Measurements from ENCODE around the gene EIF6. TPM values are rescaled to one million over a fixed set of nuclear protein-coding genes. Genes with fewer than 3 reads are reported as not detected.

Gene EIF6
- total RNA-seq, 2 experiments from 2014 or later = 93.0 to 94.7 TPM

DNA sequence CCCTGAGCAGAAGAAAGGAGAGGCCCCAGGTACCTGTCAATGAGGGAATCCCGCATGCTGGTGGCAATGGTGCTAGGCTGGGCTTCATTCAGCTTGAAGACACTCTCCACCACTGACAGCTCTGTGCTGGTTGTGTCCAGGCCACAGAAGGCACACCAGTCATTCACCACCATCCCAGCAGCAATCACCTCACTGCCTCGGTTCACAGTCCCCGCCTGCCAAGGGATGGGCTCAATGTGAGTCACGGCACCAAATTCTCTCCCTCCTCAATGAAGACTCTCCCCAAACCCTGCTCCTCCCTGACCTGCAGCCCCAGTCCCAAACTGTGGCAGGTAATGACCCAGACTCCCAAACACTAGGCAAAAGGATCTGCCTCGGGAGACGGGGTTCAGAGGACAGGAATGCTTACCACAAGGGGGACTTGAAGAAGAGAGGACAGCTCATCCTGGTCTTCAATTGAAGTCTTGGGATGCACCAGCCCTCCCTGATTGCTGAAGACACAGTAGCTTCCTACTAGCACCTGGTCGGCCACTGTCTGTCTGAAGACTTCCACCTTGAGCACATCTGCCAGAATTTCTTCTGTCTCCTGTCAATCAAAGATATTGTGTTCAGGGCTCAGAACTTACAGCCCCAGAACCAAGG, 4.9 kb downstream of the EIF6 start:
- no peak overlapping the region for H3K4me3 Mint-ChIP-seq
- H3K27me3 Mint-ChIP-seq (ENCODE audit: low read depth) = no peaks in the 10 kb centered on the region
- no peak for DNase-seq
- no peaks in the 10 kb centered on the region for H3K9me3 Mint-ChIP-seq
- intact Hi-C loops (cut with micrococcal nuclease) = loop anchor here (5.0 to 10.0 kb wide), 2 partner anchors 322 to 405 kb away; partner anchors contain the start of genes ACSS2, GGT7, GSS and MYH7B
- H3K4me1 Mint-ChIP-seq (ENCODE audit: low read depth) = peaks cover 24% of the 10 kb centered on the region
- H3K27ac Mint-ChIP-seq = peak overlapping the region; percentile 31
- peaks cover 23% of the 10 kb centered on the region for H3K36me3 Mint-ChIP-seq (ENCODE audit: low read depth)
- CTCF ChIA-PET = interaction anchor here (1.1 to 1.5 kb wide), 2 partner anchors 11 to 27 kb away, joined by 3 to 6 read pairs; no protein-coding TSS in a partner anchor

DNA sequence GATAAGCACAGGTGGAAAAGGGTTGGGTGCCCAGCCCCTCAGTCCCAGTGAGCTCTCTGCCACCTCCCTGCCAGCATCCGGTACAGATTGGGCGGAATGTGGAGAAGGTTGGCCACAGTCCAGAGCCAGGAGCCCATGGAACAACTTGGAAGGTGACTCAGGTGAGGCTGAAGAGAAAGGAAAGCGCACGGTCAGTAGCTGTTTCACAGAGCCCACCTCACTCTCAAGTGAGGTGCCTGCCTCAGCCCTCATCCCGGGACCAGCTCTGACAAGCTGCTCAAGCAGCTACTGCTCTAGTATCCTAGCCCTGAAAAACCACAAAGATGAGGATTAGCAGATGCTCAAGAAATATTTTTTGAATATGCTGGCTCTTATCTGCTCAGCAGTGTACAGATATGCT, 5.5 kb downstream of the EIF6 start:
- DNase-seq = no peak
- Mint-ChIP-seq H3K27ac (peak overlapping the region; percentile 78), H3K4me3 (peak overlapping the region; percentile 10), H3K27me3 (ENCODE audit: low read depth) (no peaks in the 10 kb centered on the region), H3K9me3 (no peaks in the 10 kb centered on the region), H3K36me3 (ENCODE audit: low read depth) (peaks cover 23% of the 10 kb centered on the region), H3K4me1 (ENCODE audit: low read depth) (peaks cover 23% of the 10 kb centered on the region)
- CTCF ChIA-PET = interaction anchor here (0.6 to 1.5 kb wide), 3 partner anchors 10 to 489 kb away, joined by 3 to 6 read pairs (median 3); no protein-coding TSS in a partner anchor
- intact Hi-C loops (cut with micrococcal nuclease) = loop anchor here (5.0 to 10.0 kb wide), 2 partner anchors 322 to 404 kb away; partner anchors contain the start of genes ACSS2, GGT7, GSS and MYH7B

GRCh38 chr20:35277531-35278395, 6.8 kb downstream of the EIF6 start, which contains the start of gene MMP24OS:
Gene MMP24OS (minus strand): TSS chr20:35278122. CDS start chr20:35277929, 193 bp downstream.
- Mint-ChIP-seq H3K27me3 (ENCODE audit: low read depth) (no peaks in the 10 kb centered on the region), H3K4me3 (peak within 1 kb of the TSS; percentile 97), H3K27ac (peak within 1 kb of the TSS; percentile 96), H3K9me3 (no peaks in the 10 kb centered on the region), H3K36me3 (ENCODE audit: low read depth) (peaks cover 19% of the 10 kb centered on the region), H3K4me1 (ENCODE audit: low read depth) (peaks cover 16% of the 10 kb centered on the region)
- intact Hi-C loops (cut with micrococcal nuclease) = loop anchor here (1.0 to 10.0 kb wide), 4 partner anchors 185 to 403 kb away; partner anchors contain the start of genes ACSS2, GGT7, GSS and MYH7B
- peak; percentile 87 for DNase-seq
- CTCF ChIA-PET = interaction anchor here (0.6 to 0.7 kb wide), 2 partner anchors 31 to 162 kb away, joined by 3 to 5 read pairs; no protein-coding TSS in a partner anchor

GRCh38 chr20:35277127-35277526, 7.4 kb downstream of the EIF6 start:
- CTCF ChIA-PET = interaction anchor here (0.7 kb wide), 1 partner anchor 26 kb away, joined by 4 read pairs; no protein-coding TSS in a partner anchor
- no peaks in the 10 kb centered on the region for H3K27me3 Mint-ChIP-seq (ENCODE audit: low read depth)
- H3K4me1 Mint-ChIP-seq (ENCODE audit: low read depth) = peaks cover 12% of the 10 kb centered on the region
- H3K27ac Mint-ChIP-seq = peak overlapping the region; percentile 96
- intact Hi-C loops (cut with micrococcal nuclease) = loop anchor here (1.0 to 10.0 kb wide), 4 partner anchors 184 to 402 kb away; partner anchors contain the start of genes ACSS2, GGT7, GSS and MYH7B
- no peaks in the 10 kb centered on the region for H3K9me3 Mint-ChIP-seq
- no peak for DNase-seq
- peak overlapping the region; percentile 97 for H3K4me3 Mint-ChIP-seq
- H3K36me3 Mint-ChIP-seq (ENCODE audit: low read depth) = peaks cover 15% of the 10 kb centered on the region

GRCh38 chr20:35276408-35276807, 8.2 kb downstream of the EIF6 start:
- intact Hi-C loops (cut with micrococcal nuclease) = loop anchor here (2.0 to 10.0 kb wide), 3 partner anchors 184 to 402 kb away; partner anchors contain the start of genes ACSS2, GGT7, GSS and MYH7B
- Mint-ChIP-seq H3K27ac (peak overlapping the region; percentile 4), H3K27me3 (ENCODE audit: low read depth) (no peaks in the 10 kb centered on the region), H3K4me3 (peak overlapping the region; percentile 39), H3K36me3 (ENCODE audit: low read depth) (peaks cover 13% of the 10 kb centered on the region), H3K9me3 (no peaks in the 10 kb centered on the region), H3K4me1 (ENCODE audit: low read depth) (peaks cover 11% of the 10 kb centered on the region)
- CTCF ChIA-PET = interaction anchor here (0.6 to 0.7 kb wide), 2 partner anchors 23 to 27 kb away, joined by 3 to 4 read pairs; no protein-coding TSS in a partner anchor
- no peak for DNase-seq

- intact Hi-C loops (cut with micrococcal nuclease) = loop anchor here (2.0 to 10.0 kb wide), 3 partner anchors 183 to 401 kb away; partner anchors contain the start of genes ACSS2, GGT7, GSS and MYH7B
- H3K27me3 Mint-ChIP-seq (ENCODE audit: low read depth) = no peaks in the 10 kb centered on the region
- no peaks in the 10 kb centered on the region for H3K9me3 Mint-ChIP-seq
- peaks cover 16% of the 10 kb centered on the region for H3K36me3 Mint-ChIP-seq (ENCODE audit: low read depth)
- H3K4me1 Mint-ChIP-seq (ENCODE audit: low read depth) = peaks cover 11% of the 10 kb centered on the region
- peak overlapping the region; percentile 39 for H3K4me3 Mint-ChIP-seq
- DNase-seq = no peak
- CTCF ChIA-PET = interaction anchor here (1.1 to 1.5 kb wide), 2 partner anchors 131 to 172 kb away, joined by 3 to 4 read pairs; no protein-coding TSS in a partner anchor
- H3K27ac Mint-ChIP-seq = no peak overlapping the region
These were observed 8.8 kb downstream of the EIF6 start for GRCh38 chr20:35275741-35276251.

GRCh38 chr20:35274172-35275092, 10.1 kb downstream of the EIF6 start:
- Mint-ChIP-seq H3K27me3 (ENCODE audit: low read depth) (no peaks in the 10 kb centered on the region), H3K36me3 (ENCODE audit: low read depth) (peaks cover 12% of the 10 kb centered on the region), H3K27ac (no peak overlapping the region), H3K9me3 (no peaks in the 10 kb centered on the region), H3K4me1 (ENCODE audit: low read depth) (peaks cover 11% of the 10 kb centered on the region), H3K4me3 (no peak overlapping the region)
- CTCF ChIA-PET = interaction anchor here (0.6 to 1.5 kb wide), 3 partner anchors 129 to 178 kb away, joined by 3 to 4 read pairs (median 4); no protein-coding TSS in a partner anchor
- DNase-seq = no peak
- intact Hi-C loops (cut with micrococcal nuclease) = loop anchor here (5.0 to 10.0 kb wide), 2 partner anchors 317 to 400 kb away; partner anchors contain the start of genes ACSS2, GGT7, GSS and MYH7B

- no peak for DNase-seq
- Mint-ChIP-seq H3K36me3 (ENCODE audit: low read depth) (peaks cover 9% of the 10 kb centered on the region), H3K9me3 (no peaks in the 10 kb centered on the region), H3K4me3 (no peak overlapping the region), H3K27me3 (ENCODE audit: low read depth) (no peaks in the 10 kb centered on the region), H3K27ac (no peak overlapping the region), H3K4me1 (ENCODE audit: low read depth) (peaks cover 11% of the 10 kb centered on the region)
- CTCF ChIA-PET = interaction anchor here (0.6 to 1.3 kb wide), 5 partner anchors 101 to 177 kb away, joined by 3 to 4 read pairs (median 3); no protein-coding TSS in a partner anchor
- intact Hi-C loops (cut with micrococcal nuclease) = loop anchor here (10.0 kb wide), 1 partner anchor 399 kb away; the partner anchor contains the start of genes ACSS2 and GGT7
These were observed 11.0 kb downstream of the EIF6 start for GRCh38 chr20:35273449-35274171.

DNA sequence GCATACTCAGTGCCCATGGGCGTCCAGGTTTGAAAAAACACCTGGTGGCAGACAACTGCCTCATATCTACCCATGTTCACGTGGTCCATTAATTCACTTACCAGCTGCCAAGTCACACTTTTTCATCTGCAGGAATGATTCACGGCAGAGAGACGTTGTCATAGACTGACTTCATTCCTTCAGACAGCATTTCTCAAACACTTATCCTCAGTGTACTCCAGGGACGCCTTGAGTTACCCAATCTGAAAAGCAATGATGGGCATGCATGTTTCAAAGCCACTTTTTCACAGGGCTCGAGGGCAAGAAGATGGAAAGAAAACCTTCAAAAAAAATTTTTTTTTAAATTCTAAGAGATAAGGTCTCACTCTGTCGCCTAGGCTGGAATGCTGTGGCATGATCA, 12.7 kb downstream of the EIF6 start:
- no peaks in the 10 kb centered on the region for H3K9me3 Mint-ChIP-seq
- intact Hi-C loops (cut with micrococcal nuclease) = loop anchor here (10.0 kb wide), 1 partner anchor 397 kb away; the partner anchor contains the start of genes ACSS2 and GGT7
- no peak overlapping the region for H3K27ac Mint-ChIP-seq
- H3K27me3 Mint-ChIP-seq (ENCODE audit: low read depth) = no peaks in the 10 kb centered on the region
- no peak for DNase-seq
- peaks cover 6% of the 10 kb centered on the region for H3K4me1 Mint-ChIP-seq (ENCODE audit: low read depth)
- peaks cover 3% of the 10 kb centered on the region for H3K36me3 Mint-ChIP-seq (ENCODE audit: low read depth)
- H3K4me3 Mint-ChIP-seq = no peak overlapping the region
- CTCF ChIA-PET = interaction anchor here (0.6 to 0.7 kb wide), 2 partner anchors 21 to 51 kb away, joined by 3 read pairs; no protein-coding TSS in a partner anchor

Measured in activated naive CD4-positive, alpha-beta T cell treated with anti-CD3 and anti-CD28 coated beads for 36 hours (primary cell).